Stimulated activated CD8-positive, alpha-beta memory T cell treated with anti-CD3 and anti-CD28 coated beads, Interleukin-15, amount 100 ng/mL, for 1 hour (primary cell): ENCODE measurements around the gene FNIP1.
A peak's percentile ranks its signal among the peaks of the same experiment; 100 is the strongest.
"Not testable (repeated sequence)": the region's sequence is repeated elsewhere in the genome, so short reads cannot be mapped to it uniquely, and the experiment has no call there.

Experiments used
- DNase-seq: peaks from one replicate; pipeline ENCODE4 v3.0.0-alpha.2; 2020; ENCODE audit warnings: low read depth

Gene FNIP1

GRCh38 chr5:131796793-131797693 is at the start of gene FNIP1:
TSS of gene FNIP1 (minus strand) at chr5:131797017. CDS start at chr5:131796921, 96 bp downstream.
- peak; percentile 98 for DNase-seq

- no peak for DNase-seq
Measured at GRCh38 chr5:131846536-131846935, 49.7 kb upstream of the FNIP1 start.

- no peak for DNase-seq
Measured at GRCh38 chr5:131845828-131846227, 49.0 kb upstream of the FNIP1 start.

GRCh38 chr5:131842971-131843370 is 46.2 kb upstream of the FNIP1 start:
- not testable (repeated sequence) for DNase-seq

GRCh38 chr5:131832702-131833101 is 35.9 kb upstream of the FNIP1 start:
- DNase-seq, result not testable (repeated sequence)

- no peak for DNase-seq
Measured at GRCh38 chr5:131825404-131826013, 28.7 kb upstream of the FNIP1 start.

- DNase-seq, result no peak
Measured at GRCh38 chr5:131824631-131825030, 27.8 kb upstream of the FNIP1 start.

GRCh38 chr5:131821221-131821620 is 24.4 kb upstream of the FNIP1 start:
- no peak for DNase-seq

GRCh38 chr5:131818001-131818724 is 21.3 kb upstream of the FNIP1 start:
- DNase-seq, result no peak

- no peak for DNase-seq
Measured at GRCh38 chr5:131814990-131815389, 18.2 kb upstream of the FNIP1 start.

- no peak for DNase-seq
Measured at GRCh38 chr5:131812371-131813160, 15.7 kb upstream of the FNIP1 start.

GRCh38 chr5:131810510-131811249 is 13.9 kb upstream of the FNIP1 start:
- DNase-seq, result no peak

- peak; percentile 8 for DNase-seq
Measured at GRCh38 chr5:131795879-131796792, 681 bp downstream of the FNIP1 start.

- DNase-seq, result no peak
Measured at GRCh38 chr5:131795228-131795627, 1.6 kb downstream of the FNIP1 start.

- no peak for DNase-seq
Measured at GRCh38 chr5:131794586-131794985, 2.2 kb downstream of the FNIP1 start.

GRCh38 chr5:131792896-131793295 is 3.9 kb downstream of the FNIP1 start:
- no peak for DNase-seq

GRCh38 chr5:131791866-131792265 is 5.0 kb downstream of the FNIP1 start:
- DNase-seq, result no peak

- no peak for DNase-seq
Measured at GRCh38 chr5:131790550-131790949, 6.3 kb downstream of the FNIP1 start.

GRCh38 chr5:131789765-131790164 is 7.1 kb downstream of the FNIP1 start:
- no peak for DNase-seq

- DNase-seq, result no peak
Measured at GRCh38 chr5:131787736-131788135, 9.1 kb downstream of the FNIP1 start.
